Brain microvascular endothelial cell (primary cell): ENCODE measurements around the gene CAMK4.
"Not testable (repeated sequence)": the region's sequence is repeated elsewhere in the genome, so short reads cannot be mapped to it uniquely, and the experiment has no call there.

ENCODE experiments used
- DNase-seq: peaks from one replicate; pipeline ENCODE4 v3.0.0-alpha.2; 2020
- H3K27ac ChIP-seq: fragments of 250-450 bp; sonication (Bioruptor Pico); 2 replicates; pipeline ENCODE4 v1.5.1; 2020; ENCODE audit warnings: mild to moderate bottlenecking, moderate library complexity
- H3K27me3 ChIP-seq: fragments of 250-450 bp; sonication (Bioruptor Pico); replicated peaks from 2 replicates; pipeline ENCODE4 v1.5.1; 2020; ENCODE audit warnings: mild to moderate bottlenecking
- H3K36me3 ChIP-seq: fragments of 250-450 bp; sonication (Bioruptor Pico); replicated peaks from 2 replicates; pipeline ENCODE4 v1.5.1; 2020; ENCODE audit warnings: mild to moderate bottlenecking
- H3K4me3 ChIP-seq: 2 replicates; pipeline ENCODE4 v1.5.1; 2011; ENCODE audit warnings: low read depth, mild to moderate bottlenecking, control low read depth, low read length, moderate library complexity
- CTCF ChIP-seq: IDR thresholded peaks from 2 replicates; pipeline ENCODE4 v1.5.1; 2011; ENCODE audit warnings: low read depth, mild to moderate bottlenecking, moderate library complexity, low read length, control low read depth, inconsistent platforms; ENCODE audit errors: missing control alignments
- in situ Hi-C: cut with HindIII; loops from 2 replicates; pipeline ENCODE4 v1.10.0; 2017; ENCODE audit warnings: low sequenced_read_pairs, low pct_ligation_motif_present

The CAMK4 gene

GRCh38 chr5:111299067-111299481 is 74.9 kb downstream of the CAMK4 start:
- Histone ChIP-seq H3K27ac (no peak overlapping the region), H3K27me3 (no peaks in the 10 kb centered on the region), H3K36me3 (no peaks in the 10 kb centered on the region), H3K4me3 (no peak overlapping the region)
- in situ Hi-C loops, result no loop called here
- TF ChIP-seq CTCF, result no peak
- DNase-seq, result no peak

GRCh38 chr5:111299831-111300432 is 75.7 kb downstream of the CAMK4 start:
- Histone ChIP-seq H3K36me3 (no peaks in the 10 kb centered on the region), H3K27me3 (no peaks in the 10 kb centered on the region), H3K4me3 (no peak overlapping the region), H3K27ac (no peak overlapping the region)
- no peak for TF ChIP-seq CTCF
- in situ Hi-C loops, result no loop called here
- DNase-seq, result no peak

- no peak for DNase-seq
- H3K4me3 ChIP-seq, result no peak overlapping the region
- no peak overlapping the region for H3K27ac ChIP-seq
- no peaks in the 10 kb centered on the region for H3K27me3 ChIP-seq
- no peak for TF ChIP-seq CTCF
- no peaks in the 10 kb centered on the region for H3K36me3 ChIP-seq
- in situ Hi-C loops, result no loop called here
Observed at GRCh38 chr5:111301264-111301663, 77.1 kb downstream of the CAMK4 start.

- H3K4me3 ChIP-seq, H3K36me3 ChIP-seq, H3K27me3 ChIP-seq, H3K27ac ChIP-seq, DNase-seq, in situ Hi-C loops: not testable (repeated sequence)
Observed at GRCh38 chr5:111302043-111302442, 77.9 kb downstream of the CAMK4 start.

GRCh38 chr5:111308951-111309350 is 84.8 kb downstream of the CAMK4 start:
- Histone ChIP-seq H3K36me3 (no peaks in the 10 kb centered on the region), H3K27me3 (no peaks in the 10 kb centered on the region), H3K4me3 (no peak overlapping the region), H3K27ac (no peak overlapping the region)
- in situ Hi-C loops, result no loop called here
- no peak for DNase-seq
- no peak for TF ChIP-seq CTCF

- no peaks in the 10 kb centered on the region for H3K27me3 ChIP-seq
- in situ Hi-C loops, result no loop called here
- H3K4me3 ChIP-seq, result no peak overlapping the region
- DNase-seq, result no peak
- TF ChIP-seq CTCF, result no peak
- H3K36me3 ChIP-seq, result no peaks in the 10 kb centered on the region
- no peak overlapping the region for H3K27ac ChIP-seq
Observed at GRCh38 chr5:111309384-111309783, 85.2 kb downstream of the CAMK4 start.
